DND-41 (cell line): ENCODE measurements around the gene LAGE3.

Experiments used
- EZH2 ChIP-seq: IDR thresholded peaks from 3 replicates; pipeline ENCODE4 v1.6.1; 2012; ENCODE audit warnings: borderline replicate concordance, low read depth, mild to moderate bottlenecking, moderate library complexity, low read length, inconsistent platforms; ENCODE audit not compliant: severe bottlenecking
- TF ChIP-seq, protein P1 (sequence below): IDR thresholded peaks from 2 replicates; pipeline ENCODE4 v1.5.1; 2012; ENCODE audit warnings: borderline replicate concordance, low read length, moderate library complexity, mild to moderate bottlenecking; ENCODE audit not compliant: poor library complexity, severe bottlenecking; ENCODE audit errors: extremely low read depth

DNA sequence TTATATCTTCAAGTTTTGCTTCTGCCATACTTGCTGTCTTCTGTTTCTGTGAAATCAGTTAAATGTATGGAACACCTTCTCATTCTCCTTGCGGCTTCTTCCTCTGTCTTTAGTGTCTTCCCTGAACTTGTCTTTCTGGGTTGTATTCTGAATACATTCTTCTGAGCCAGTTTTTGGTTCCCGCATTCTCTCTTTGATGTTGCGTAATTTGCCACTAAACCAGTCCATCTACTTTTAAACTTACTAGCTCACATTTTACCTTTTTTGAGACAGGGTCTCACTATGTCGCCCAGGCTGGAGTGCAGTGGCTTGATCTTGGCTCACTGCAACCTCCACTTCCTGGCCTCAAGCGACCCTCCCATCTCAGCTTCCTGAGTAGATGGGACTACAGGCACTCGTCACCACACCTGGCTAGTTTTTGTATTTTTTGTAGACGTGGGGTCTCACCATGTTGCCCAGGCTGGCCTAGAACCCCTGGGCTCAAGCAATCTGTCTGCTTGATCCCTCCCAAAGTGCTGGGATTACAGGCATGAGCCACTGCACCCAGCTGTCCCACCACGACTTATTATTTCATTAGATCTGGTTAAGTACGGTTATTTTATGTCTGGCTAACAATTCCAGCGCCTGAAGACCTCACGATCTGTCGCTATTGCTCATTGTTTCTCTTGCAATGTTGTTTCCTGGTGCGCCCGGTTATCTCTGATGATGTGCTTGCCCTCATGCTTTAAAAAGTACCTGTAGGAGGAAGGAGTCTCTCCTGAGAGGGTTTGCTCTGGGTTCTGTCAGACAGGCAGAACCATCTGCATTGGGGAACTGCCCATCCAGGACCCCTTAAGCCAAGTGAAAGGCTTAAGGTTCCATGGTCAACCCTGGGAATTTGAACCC, 46.8 kb upstream of the LAGE3 start:
- TF ChIP-seq, protein P1, sequence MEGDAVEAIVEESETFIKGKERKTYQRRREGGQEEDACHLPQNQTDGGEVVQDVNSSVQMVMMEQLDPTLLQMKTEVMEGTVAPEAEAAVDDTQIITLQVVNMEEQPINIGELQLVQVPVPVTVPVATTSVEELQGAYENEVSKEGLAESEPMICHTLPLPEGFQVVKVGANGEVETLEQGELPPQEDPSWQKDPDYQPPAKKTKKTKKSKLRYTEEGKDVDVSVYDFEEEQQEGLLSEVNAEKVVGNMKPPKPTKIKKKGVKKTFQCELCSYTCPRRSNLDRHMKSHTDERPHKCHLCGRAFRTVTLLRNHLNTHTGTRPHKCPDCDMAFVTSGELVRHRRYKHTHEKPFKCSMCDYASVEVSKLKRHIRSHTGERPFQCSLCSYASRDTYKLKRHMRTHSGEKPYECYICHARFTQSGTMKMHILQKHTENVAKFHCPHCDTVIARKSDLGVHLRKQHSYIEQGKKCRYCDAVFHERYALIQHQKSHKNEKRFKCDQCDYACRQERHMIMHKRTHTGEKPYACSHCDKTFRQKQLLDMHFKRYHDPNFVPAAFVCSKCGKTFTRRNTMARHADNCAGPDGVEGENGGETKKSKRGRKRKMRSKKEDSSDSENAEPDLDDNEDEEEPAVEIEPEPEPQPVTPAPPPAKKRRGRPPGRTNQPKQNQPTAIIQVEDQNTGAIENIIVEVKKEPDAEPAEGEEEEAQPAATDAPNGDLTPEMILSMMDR, result no peak
- TF ChIP-seq EZH2, result no peak
